ENCODE measurements around the gene ORC4. TPM values are rescaled to one million over a fixed set of nuclear protein-coding genes. Genes with fewer than 3 reads are reported as not detected.
"Not testable (repeated sequence)": the region's sequence is repeated elsewhere in the genome, so short reads cannot be mapped to it uniquely, and the experiment has no call there.

The ORC4 gene
- total RNA-seq, 1 experiment from 2014 or later = 32.0 TPM

GRCh38 chr2:148014616-148015015 lies 5.9 kb downstream of the ORC4 start:
- no peak for DNase-seq (ENCODE audit: low spot score)

DNA sequence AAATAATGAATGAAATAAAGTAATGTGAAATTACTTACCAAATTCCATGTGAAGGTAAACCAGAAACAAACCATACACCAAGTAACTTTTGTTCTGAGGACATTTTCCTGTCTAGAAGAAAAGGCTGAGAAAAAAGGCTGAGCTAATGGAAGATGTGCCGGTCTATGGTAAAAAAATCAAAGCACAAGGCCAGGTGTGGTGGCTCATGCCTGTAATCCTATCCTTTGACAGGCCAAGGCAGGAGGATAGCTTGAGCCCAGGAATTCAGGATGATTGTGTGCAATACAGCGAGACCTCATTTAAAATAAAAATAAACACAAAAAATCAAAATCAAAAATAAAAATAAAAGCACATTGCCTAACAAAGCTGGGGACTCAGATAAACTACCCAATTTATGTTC lies 6.7 kb downstream of the ORC4 start:
- DNase-seq (ENCODE audit: low spot score) = no peak

DNA sequence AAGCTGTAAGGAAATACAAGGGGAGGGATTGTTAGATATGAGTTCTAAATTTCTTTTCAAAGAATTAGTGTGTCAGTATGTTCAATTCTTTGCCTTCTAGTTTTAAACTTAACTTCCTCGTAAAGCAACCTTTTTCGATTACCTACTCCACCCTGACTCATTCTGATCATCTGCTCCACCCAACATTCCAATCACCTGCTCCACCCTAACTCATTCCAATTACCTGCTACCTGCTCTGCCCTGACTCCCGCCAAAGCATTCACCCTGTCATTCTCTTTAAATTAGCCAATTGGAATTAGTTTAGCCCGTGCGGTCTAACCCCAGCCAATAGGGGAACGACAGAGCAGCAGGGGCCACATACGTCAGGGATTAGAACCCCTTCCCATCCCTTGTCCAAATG lies 12.1 kb downstream of the ORC4 start:
- DNase-seq (ENCODE audit: low spot score) = peak; percentile 38

GRCh38 chr2:148007219-148007900 lies 13.2 kb downstream of the ORC4 start:
- no peak for DNase-seq (ENCODE audit: low spot score)

DNA sequence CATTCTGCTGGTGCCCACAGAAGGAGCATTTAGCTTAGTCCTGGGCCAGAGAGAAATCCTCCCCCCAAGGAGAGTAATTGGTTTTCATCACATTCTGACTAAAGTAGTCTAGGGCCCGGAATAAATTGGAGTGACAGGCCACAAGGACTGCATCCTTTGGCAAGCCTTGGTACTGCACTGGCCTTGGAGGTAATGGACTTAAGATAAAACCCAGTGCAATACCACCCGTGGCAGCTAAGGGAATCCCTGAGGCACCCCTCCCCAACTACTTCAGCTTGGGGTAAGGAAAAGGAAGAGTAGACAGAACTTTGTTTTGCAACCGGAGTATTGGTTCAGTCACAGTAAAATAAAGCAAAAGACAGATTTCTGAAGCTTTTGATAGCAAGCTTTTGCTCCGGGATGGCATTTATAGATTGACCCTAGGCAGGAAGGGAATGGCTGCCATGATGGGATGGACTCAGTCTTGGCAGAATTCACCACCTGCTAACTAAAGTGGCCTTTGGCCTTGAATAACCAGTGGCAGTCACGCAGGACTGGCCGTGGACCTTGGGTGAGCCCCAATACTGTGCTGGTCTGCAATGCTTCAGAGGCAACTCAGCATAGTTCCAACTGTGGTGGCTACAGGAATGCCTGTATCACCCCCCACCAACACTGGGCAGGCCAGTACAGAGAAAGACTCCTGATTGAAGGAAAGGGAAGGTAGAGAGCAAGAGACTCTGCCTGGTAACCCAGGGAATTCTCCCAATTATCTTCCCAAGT lies 14.1 kb downstream of the ORC4 start:
- no peak for DNase-seq (ENCODE audit: low spot score)

DNA sequence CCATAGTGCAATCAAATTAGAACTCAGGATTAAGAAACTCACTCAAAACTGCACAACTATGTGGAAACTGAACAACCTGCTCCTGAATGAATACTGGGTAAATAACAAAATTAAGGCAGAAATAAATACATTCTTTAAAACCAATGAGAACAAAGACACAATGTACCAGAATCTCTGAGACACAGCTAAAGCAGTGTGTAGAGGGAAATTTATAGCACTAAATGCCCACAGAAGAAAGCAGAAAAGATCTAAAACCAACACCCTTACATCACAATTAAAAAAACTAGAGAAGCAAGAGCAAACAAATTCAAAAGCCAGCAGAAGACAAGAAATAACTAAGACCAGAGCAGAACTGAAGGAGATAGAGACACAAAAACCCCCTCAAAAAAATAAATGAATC lies 18.1 kb downstream of the ORC4 start:
- not testable (repeated sequence) for DNase-seq (ENCODE audit: low spot score)

DNA sequence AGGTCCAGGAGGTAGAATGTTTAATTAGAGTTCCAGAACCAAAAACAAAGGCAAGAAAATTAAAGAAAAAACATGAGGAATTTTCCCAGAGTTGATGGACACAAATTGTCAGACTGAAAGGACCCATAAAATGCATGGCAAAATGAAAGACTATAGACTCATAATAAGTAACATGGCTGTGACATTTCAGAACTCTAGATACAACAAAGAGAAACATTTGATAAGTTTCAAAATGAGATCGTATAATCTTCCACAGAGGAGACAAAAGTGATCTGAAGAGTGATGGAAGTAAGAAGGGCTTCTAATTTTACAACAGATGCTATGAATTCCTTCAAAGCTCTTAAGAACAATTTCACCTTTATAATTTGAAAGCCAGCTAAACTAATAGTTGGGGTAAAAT lies 20.4 kb downstream of the ORC4 start:
- DNase-seq (ENCODE audit: low spot score) = no peak

GRCh38 chr2:147999126-147999525 lies 21.4 kb downstream of the ORC4 start:
- DNase-seq (ENCODE audit: low spot score) = no peak

DNA sequence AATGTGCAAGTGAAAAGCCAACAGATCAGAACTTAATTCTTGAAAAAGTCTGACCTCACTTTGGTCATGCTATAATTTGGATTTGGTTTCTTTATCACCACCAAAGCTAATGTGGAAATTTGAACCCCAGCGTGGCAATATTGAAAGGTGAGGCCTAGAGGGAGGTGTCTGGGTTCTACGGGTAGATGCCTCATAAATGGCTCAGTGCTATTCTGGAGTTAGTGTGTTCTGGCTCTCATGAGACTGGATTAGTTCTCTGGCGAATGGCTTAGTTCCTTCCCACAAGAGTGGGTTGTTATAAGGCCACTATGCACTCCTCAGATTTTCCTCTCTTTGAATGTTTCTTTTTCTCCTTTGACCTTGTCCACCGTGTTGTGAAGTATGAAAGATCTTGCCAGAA lies 22.3 kb downstream of the ORC4 start:
- DNase-seq (ENCODE audit: low spot score) = no peak

- no peak for DNase-seq (ENCODE audit: low spot score)
Observed at GRCh38 chr2:147996828-147997227, 23.7 kb downstream of the ORC4 start.

- not testable (repeated sequence) for DNase-seq (ENCODE audit: low spot score)
Observed at GRCh38 chr2:147994965-147995364, 25.6 kb downstream of the ORC4 start.

DNA sequence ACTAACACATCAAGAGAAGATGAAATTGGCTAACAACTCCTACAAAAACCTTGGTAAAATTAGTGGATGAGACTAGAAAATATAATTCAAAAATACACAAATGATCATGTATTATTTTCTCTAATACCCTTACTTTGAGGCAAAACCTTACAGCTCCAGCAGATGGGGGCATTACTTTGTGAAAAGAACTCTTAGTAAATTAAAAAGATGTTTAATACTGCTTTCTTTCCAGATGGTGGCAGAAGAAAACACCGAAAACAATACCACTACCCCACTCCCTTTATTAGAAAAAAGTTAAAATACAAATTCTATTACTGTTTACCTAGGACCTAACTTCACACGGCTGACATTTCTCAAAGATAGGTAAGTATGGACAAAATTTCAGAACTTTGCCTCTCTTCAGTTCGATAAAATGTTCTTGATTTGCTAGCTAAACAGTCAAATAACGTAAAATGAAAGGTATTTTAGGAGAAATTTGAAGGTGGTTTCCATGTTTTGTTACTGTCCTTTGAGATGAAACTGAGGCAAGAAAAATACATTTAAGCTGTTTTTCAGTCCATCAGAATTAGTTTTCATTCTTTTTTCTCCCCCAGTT lies 30.6 kb downstream of the ORC4 start:
- DNase-seq (ENCODE audit: low spot score) = peak; percentile 62

- DNase-seq (ENCODE audit: low spot score) = no peak
Observed at GRCh38 chr2:147989102-147989501, 31.4 kb downstream of the ORC4 start.

DNA sequence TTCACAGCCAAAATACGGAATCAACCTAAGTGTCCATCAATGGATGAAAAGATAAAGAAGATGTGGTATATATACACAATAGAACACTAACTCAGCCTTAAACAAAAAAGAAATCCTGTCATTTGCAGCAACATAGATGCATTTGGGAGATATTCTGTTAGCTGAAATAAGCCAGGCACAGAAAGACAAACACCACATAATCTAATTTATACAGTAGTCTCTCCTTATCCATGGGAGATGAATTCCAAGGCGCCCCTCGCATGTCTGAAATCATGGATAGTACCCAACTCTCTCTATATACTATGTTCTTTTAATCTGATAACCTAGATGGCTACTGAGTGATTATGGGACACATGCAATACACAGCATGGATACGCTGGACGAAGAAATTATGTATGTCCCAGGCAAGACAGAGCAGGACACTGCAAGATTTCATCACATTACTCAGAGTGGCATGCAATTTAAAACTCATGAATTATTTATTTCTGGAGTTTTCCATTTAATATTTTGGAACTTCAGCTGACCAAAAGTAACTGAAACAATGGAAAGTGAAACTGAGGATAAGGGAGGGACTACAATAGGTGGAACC lies 39.5 kb downstream of the ORC4 start:
- DNase-seq (ENCODE audit: low spot score) = no peak

GRCh38 chr2:147977679-147978078 lies 42.9 kb downstream of the ORC4 start:
- no peak for DNase-seq (ENCODE audit: low spot score)

DNA sequence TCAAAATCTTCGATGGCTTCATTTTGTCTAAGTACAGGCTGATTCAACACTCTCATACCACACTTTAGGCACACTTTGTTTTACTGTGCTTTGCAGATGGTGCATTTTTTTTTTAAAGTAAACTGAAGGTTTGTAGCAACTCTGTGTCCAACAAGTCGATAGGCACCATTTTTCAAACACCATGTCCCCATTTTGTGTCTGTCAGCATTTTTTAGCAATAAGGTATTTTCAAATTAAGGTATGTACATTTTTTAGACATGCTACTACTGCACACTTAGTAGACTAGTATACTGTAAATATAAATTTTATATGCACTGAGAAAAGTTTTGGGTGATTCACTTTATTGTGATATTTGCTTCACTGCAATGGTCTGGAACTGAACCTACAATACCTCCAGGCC lies 44.4 kb downstream of the ORC4 start:
- DNase-seq (ENCODE audit: low spot score) = no peak

- DNase-seq (ENCODE audit: low spot score) = no peak
Observed at GRCh38 chr2:147968571-147968970, 52.0 kb downstream of the ORC4 start.

GRCh38 chr2:147952118-147952517 lies 68.4 kb downstream of the ORC4 start:
- no peak for DNase-seq (ENCODE audit: low spot score)

DNA sequence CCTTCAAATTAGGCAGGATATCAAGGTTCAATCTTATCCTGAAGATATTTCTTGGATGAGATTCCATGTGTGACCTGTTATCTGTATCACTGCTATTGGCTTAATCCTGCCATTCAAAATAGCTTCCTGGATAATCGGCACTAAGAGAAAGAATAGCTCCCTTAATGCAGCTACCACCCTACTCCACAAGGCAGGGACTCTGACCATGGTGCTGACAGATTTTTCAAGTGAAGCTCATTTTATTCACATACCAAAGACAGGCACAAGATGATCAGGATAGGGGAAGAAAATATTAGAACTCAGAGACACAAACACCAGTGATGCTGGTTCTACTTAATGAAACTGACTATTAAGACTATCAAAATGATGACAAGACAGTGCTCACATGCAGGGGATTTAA lies 74.9 kb downstream of the ORC4 start:
- no peak for DNase-seq (ENCODE audit: low spot score)

- no peak for DNase-seq (ENCODE audit: low spot score)
Observed at GRCh38 chr2:147939313-147939712, 81.2 kb downstream of the ORC4 start.

DNA sequence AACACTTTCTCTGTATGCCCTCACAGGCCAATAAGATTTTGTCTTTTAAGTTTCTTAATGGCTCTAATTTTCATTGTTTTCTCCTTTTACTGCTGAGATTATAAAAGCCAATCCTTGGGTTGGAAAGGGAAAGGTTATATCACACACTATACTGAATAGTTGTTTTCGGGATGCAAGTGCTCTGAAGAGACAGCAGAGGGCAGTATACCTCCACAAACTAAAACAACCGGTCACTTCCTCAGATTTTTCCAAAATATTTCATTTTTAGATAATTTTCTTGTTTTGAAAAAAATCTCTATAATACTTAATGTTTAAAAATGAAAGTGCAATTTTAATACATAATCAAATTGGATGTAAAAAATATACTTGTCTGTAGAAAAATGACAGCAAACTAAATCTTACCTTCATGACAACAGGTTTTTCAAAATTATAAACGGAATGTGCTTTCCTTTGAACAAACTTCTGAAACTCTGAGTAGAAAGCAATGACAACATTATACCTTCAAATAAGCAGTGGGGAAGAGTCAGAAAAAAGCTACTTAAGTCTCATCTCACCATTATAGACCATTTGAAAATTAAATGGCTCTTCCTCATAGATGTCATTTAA lies 82.7 kb downstream of the ORC4 start:
- peak; percentile 59 for DNase-seq (ENCODE audit: low spot score)

Measured in HT-29 (cell line).